Endodermal cell (in vitro differentiated cells): ENCODE measurements around the gene METTL22. TPM values are rescaled to one million over a fixed set of nuclear protein-coding genes. Genes with fewer than 3 reads are reported as not detected.
A peak's percentile ranks its signal among the peaks of the same experiment; 100 is the strongest.

Experiments
- DNase-seq: peaks from one replicate; pipeline ENCODE4 v3.0.0-alpha.2; 2017
- H3K27ac ChIP-seq: 2 replicates; pipeline ENCODE4 v1.5.1; 2013; ENCODE audit warnings: mild to moderate bottlenecking, low read depth, low read length, moderate library complexity
- H3K27me3 ChIP-seq: 2 replicates; pipeline ENCODE4 v1.6.1; 2013; ENCODE audit warnings: mild to moderate bottlenecking, low read length, moderate library complexity; ENCODE audit not compliant: insufficient read depth, control insufficient read depth, poor library complexity, severe bottlenecking
- H3K36me3 ChIP-seq: 2 replicates; pipeline ENCODE4 v1.7.0; 2013; ENCODE audit warnings: mild to moderate bottlenecking, low read length, moderate library complexity; ENCODE audit not compliant: control insufficient read depth, insufficient read depth
- H3K4me1 ChIP-seq: one replicate; pipeline ENCODE4 v1.7.0; 2013; ENCODE audit warnings: low read length; ENCODE audit not compliant: control insufficient read depth, insufficient read depth
- H3K4me3 ChIP-seq: 2 replicates; pipeline ENCODE4 v1.5.1; 2013; ENCODE audit warnings: mild to moderate bottlenecking, low read length, moderate library complexity
- H3K9ac ChIP-seq: 2 replicates; pipeline ENCODE4 v1.6.1; 2013; ENCODE audit warnings: mild to moderate bottlenecking, low read length, moderate library complexity; ENCODE audit not compliant: poor library complexity, severe bottlenecking; ENCODE audit errors: extremely low read depth
- H3K9me3 ChIP-seq: 2 replicates; pipeline ENCODE4 v1.6.1; 2013; ENCODE audit warnings: mild to moderate bottlenecking, low read length, moderate library complexity; ENCODE audit not compliant: control insufficient read depth
- H3K27ac Mint-ChIP-seq: 2 replicates; pipeline ENCODE4 v1.8.0; 2020; ENCODE audit warnings: mixed read lengths
- H3K27me3 Mint-ChIP-seq: 2 replicates; pipeline ENCODE4 v1.8.0; 2021; ENCODE audit warnings: mild to moderate bottlenecking, mixed read lengths; ENCODE audit not compliant: insufficient read depth
- H3K36me3 Mint-ChIP-seq: 2 replicates; pipeline ENCODE4 v1.8.0; 2020; ENCODE audit warnings: low read depth, mixed read lengths
- H3K4me1 Mint-ChIP-seq: 2 replicates; pipeline ENCODE4 v1.8.0; 2020; ENCODE audit warnings: mixed read lengths
- H3K4me3 Mint-ChIP-seq: 2 replicates; pipeline ENCODE4 v1.8.0; 2020; ENCODE audit warnings: mild to moderate bottlenecking, moderate library complexity, mixed read lengths
- H3K9me3 Mint-ChIP-seq: 2 replicates; pipeline ENCODE4 v1.8.0; 2020; ENCODE audit warnings: mild to moderate bottlenecking, mixed read lengths
- whole genome bisulfite sequencing, 2 experiments: methylation state at CpG; one replicate each; pipeline versions ENCODE4 v1.1.5 to v1.1.7; 2013; ENCODE audit warnings: missing lambda C conversion rate in 2 of 2, mixed read lengths in 1 of 2; ENCODE audit not compliant: insufficient coverage in 1 of 2, insufficient read length in 1 of 2; 5-methylcytosine and 5-hydroxymethylcytosine counted together
- total RNA-seq, 2 donors: library from RNA; stranded (reverse); fragmentation: NEBNext Ultra II Directional in 1 of 2; extraction: Animal tissue kit (Norgen Biotek cat#: 25700) in 1 of 2; gene quantifications; 2 replicates in 1 of 2; 3 replicates in 1 of 2; pipeline ENCODE4 v1.2.1, GENCODE V29; 2021
- TF ChIP-seq, protein P1 (sequence below): fragments of 200-600 bp; sonication (generic); conservative IDR thresholded peaks from 2 replicates; pipeline ENCODE4 v1.5.0; 2021; ENCODE audit warnings: antibody characterized with exemption, mild to moderate bottlenecking

The METTL22 gene
- total RNA-seq, 2 donors from 2014 or later: 55.1 to 70.5 TPM

DNA sequence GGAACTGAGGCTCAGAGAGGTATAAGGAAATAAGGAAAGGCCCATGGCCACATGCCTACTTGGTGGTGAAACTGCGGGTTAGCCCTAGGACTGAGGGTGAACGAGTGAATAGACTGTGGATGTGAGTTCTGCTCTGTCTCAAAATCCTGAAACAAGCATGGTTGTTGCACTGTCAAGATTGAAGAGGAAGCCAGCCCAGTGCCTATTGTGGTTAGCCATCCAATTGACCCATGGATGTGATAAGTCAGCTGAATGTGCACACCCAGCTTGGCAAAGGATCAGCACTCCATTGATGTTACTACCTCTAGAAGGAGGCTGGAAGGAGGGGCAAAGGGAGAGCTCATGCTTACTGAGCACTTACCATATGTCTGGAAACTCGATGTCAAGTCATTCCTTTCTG, 35.6 kb upstream of the METTL22 start:
- DNase-seq: no peak
- Mint-ChIP-seq H3K9me3 (no peaks in the 10 kb centered on the region), H3K27ac (no peak overlapping the region), H3K4me3 (no peak overlapping the region), H3K36me3 (no peaks in the 10 kb centered on the region), H3K27me3 (peaks cover 37% of the 10 kb centered on the region), H3K4me1 (peaks cover 10% of the 10 kb centered on the region)
- TF ChIP-seq, protein P1, sequence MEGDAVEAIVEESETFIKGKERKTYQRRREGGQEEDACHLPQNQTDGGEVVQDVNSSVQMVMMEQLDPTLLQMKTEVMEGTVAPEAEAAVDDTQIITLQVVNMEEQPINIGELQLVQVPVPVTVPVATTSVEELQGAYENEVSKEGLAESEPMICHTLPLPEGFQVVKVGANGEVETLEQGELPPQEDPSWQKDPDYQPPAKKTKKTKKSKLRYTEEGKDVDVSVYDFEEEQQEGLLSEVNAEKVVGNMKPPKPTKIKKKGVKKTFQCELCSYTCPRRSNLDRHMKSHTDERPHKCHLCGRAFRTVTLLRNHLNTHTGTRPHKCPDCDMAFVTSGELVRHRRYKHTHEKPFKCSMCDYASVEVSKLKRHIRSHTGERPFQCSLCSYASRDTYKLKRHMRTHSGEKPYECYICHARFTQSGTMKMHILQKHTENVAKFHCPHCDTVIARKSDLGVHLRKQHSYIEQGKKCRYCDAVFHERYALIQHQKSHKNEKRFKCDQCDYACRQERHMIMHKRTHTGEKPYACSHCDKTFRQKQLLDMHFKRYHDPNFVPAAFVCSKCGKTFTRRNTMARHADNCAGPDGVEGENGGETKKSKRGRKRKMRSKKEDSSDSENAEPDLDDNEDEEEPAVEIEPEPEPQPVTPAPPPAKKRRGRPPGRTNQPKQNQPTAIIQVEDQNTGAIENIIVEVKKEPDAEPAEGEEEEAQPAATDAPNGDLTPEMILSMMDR: no peak
- Histone ChIP-seq H3K9me3 (no peaks in the 10 kb centered on the region), H3K27ac (no peak overlapping the region), H3K4me1 (peaks cover 5% of the 10 kb centered on the region), H3K9ac (no peak overlapping the region), H3K4me3 (no peak overlapping the region), H3K36me3 (no peaks in the 10 kb centered on the region), H3K27me3 (peaks cover 52% of the 10 kb centered on the region)
- 85 to 93% methylated on average over 3 of the region's 3 CpGs for WGBS, 2 experiments

DNA sequence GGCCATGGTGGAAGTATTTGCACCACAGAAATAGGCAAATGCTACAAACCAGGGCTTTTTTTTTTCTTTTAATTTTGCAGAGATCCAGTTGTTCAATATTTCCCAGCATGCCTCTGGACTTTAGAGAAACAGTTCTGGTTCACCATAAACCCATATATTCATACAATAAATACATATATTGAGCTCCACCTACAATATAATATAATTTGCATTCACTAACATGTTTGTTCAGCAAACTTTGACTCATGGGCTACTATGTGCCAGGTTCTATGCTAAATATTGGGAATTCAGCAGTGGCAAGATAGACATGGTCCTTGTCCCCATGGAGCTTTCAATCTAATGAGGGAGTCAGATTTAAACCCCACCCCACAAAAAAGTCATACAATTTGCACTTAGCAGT, 34.4 kb upstream of the METTL22 start:
- Histone ChIP-seq H3K9ac (no peak overlapping the region), H3K9me3 (no peaks in the 10 kb centered on the region), H3K27ac (no peak overlapping the region), H3K4me1 (peaks cover 5% of the 10 kb centered on the region), H3K36me3 (no peaks in the 10 kb centered on the region), H3K4me3 (no peak overlapping the region), H3K27me3 (peaks cover 64% of the 10 kb centered on the region)
- Mint-ChIP-seq H3K9me3 (no peaks in the 10 kb centered on the region), H3K36me3 (no peaks in the 10 kb centered on the region), H3K27me3 (peaks cover 37% of the 10 kb centered on the region), H3K4me1 (peaks cover 10% of the 10 kb centered on the region), H3K27ac (no peak overlapping the region), H3K4me3 (no peak overlapping the region)
- TF ChIP-seq, protein P1: no peak
- no peak for DNase-seq

DNA sequence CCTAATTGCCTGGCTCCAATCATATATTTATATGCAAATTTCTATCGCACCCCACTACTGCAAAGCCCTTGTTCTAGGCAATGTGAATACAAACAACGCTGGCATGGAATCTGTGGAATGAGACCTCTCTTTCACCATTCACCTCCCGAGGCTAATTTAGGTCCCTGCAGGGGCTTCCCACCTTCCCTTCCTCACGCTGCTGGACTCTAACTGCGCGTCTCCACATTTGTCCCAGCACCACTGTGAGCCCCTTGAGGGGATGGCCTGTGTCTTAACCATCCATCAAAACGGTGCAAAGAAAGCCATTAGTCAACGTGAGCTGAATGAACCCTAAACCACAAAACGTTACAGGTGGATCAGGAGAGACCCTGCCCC, 32.8 kb upstream of the METTL22 start:
- no peaks in the 10 kb centered on the region for H3K9me3 Mint-ChIP-seq
- TF ChIP-seq, protein P1: no peak
- no peak overlapping the region for H3K27ac Mint-ChIP-seq
- Histone ChIP-seq H3K27ac (no peak overlapping the region), H3K27me3 (peaks cover 77% of the 10 kb centered on the region), H3K4me1 (peaks cover 5% of the 10 kb centered on the region), H3K4me3 (peak overlapping the region; percentile 75), H3K9me3 (no peaks in the 10 kb centered on the region), H3K9ac (no peak overlapping the region), H3K36me3 (no peaks in the 10 kb centered on the region)
- H3K4me1 Mint-ChIP-seq: peaks cover 10% of the 10 kb centered on the region
- DNase-seq: peak; percentile 82
- H3K4me3 Mint-ChIP-seq: no peak overlapping the region
- H3K27me3 Mint-ChIP-seq: peaks cover 29% of the 10 kb centered on the region
- H3K36me3 Mint-ChIP-seq: no peaks in the 10 kb centered on the region
- WGBS, 2 experiments: 2 to 10% methylated on average over 6 to 9 of the region's 9 CpGs
